NCI-H1417 treated with DMSO at 0.1 percent for 48 hours (cell line): ENCODE results near the gene SLC25A13.

Source experiments
- DNase-seq: peaks from one replicate; lab custom pipeline; 2025; lab: John Stamatoyannopoulos, UW

SLC25A13 gene

GRCh38 chr7:96088579-96088978 lies 233.3 kb downstream of the SLC25A13 start:
- peak; percentile 69 for DNase-seq

GRCh38 chr7:96085953-96086352 lies 235.9 kb downstream of the SLC25A13 start:
- peak; percentile 92 for DNase-seq

GRCh38 chr7:96084881-96085553 lies 236.9 kb downstream of the SLC25A13 start:
- peak; percentile 97 for DNase-seq

- peak; percentile 85 for DNase-seq
Observed at GRCh38 chr7:96080027-96080426, 241.9 kb downstream of the SLC25A13 start.

- no peak for DNase-seq
Observed at GRCh38 chr7:96076350-96076707, 245.6 kb downstream of the SLC25A13 start.

GRCh38 chr7:96075510-96076349 lies 246.2 kb downstream of the SLC25A13 start:
- DNase-seq = peak; percentile 79

- DNase-seq = no peak
Observed at GRCh38 chr7:96074871-96075270, 247.0 kb downstream of the SLC25A13 start.
